Right forelimb (tissue), 1 donor: ENCODE results near the gene RBP3.

Source experiments
- DNase-seq: peaks from one replicate; pipeline ENCODE4 v3.0.0-alpha.2; 2018

The RBP3 gene

DNA sequence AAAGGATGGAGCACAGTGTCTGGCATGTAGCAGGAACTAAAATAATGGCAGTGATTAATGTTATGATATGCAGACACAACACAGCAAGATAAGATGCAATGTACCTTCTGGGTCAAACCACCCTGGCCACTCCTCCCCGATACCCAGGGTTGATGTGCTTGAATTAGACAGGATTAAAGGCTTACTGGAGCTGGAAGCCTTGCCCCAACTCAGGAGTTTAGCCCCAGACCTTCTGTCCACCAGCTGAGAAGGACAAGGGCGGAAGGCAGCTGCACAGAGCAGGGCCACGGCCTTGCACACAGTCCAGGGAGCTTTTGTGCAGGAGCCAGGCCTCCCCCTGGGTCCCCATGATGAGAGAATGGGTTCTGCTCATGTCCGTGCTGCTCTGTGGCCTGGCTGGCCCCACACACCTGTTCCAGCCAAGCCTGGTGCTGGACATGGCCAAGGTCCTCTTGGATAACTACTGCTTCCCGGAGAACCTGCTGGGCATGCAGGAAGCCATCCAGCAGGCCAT is at the start of gene RBP3:
Gene RBP3 (plus strand): TSS at position 226 of the 514 bp plus-strand sequence. CDS start 122 bp downstream, at position 348.
- DNase-seq, result no peak

DNA sequence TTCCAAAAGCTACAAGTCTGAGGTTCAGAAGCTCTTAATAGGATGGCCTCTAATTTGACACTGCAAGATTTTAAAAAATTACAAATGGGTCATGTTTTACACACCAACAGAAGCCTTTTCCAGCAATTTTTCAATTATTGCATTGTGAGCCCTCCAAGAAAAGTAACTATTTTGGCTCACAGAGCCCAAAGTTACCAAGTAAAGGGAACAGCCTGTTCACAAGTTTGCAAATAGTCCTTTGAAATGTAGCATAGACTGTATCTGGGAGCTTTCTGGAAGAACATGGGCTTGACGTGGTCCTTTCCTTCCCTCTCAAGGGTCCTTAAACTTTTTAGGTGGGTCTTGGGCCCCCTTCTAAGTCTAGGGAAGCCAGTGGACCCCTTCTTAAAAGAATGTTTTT is 49.4 kb upstream of the RBP3 start:
- DNase-seq, result no peak

DNA sequence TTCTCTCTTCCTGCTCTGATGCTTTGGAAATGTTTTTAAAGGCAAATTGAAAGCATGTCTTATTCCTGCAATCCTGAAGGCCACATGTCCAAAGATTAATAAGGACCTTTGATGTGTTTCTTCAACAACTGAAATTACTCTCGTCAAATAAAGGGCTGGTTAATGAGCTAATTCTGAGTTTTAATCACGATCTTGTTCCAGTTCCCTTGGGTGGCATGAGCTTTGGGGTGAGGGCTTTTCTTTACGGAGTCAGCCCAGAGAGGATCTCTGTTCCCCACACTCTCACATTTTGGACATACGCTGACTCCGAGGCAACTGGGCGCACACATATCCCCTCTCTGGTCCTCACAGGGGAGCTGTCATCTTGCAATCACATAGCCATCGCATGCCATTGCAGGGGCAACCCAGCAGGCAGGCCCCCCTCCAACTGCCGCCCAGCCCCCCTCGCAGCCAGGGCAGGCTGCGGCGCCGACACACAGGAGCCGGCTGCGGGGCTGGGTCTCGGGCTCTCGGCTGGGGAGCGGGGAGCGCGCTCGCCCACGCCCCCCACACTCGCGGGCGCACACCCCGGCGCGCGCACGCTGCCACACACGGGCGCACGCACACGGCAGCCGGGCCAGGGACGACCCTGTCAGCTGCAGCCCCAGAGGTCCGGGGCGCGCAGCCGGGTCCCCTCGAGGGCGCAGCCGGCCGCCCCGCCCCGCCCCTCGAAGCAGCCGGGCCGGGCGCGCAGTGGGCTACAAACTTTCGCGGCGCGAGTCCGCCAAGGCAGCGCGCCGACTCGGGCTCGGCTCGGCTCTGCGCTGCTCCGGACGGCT is 48.3 kb upstream of the RBP3 start, which contains the start of gene GDF10:
Gene GDF10 (plus strand): TSS at position 587 of the 818 bp plus-strand sequence. CDS start 455 bp downstream, outside the sequence.
- DNase-seq, result peak; percentile 56

DNA sequence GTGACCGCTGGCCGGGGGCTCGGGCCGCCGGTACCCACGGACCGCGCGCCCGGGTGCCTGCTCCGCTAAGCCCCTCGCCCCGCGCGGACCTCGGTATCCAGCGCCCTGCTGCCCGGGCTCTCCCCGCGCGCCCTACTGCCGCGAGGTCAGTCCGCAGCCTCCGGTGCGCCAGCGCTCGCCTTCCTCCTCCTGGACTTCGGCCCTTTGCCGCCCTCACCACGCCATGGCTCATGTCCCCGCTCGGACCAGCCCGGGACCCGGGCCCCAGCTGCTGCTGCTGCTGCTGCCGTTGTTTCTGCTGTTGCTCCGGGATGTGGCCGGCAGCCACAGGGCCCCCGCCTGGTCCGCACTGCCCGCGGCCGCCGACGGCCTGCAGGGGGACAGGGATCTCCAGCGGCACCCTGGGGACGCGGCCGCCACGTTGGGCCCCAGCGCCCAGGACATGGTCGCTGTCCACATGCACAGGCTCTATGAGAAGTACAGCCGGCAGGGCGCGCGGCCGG is 47.7 kb upstream of the RBP3 start:
- DNase-seq, result peak; percentile 51

DNA sequence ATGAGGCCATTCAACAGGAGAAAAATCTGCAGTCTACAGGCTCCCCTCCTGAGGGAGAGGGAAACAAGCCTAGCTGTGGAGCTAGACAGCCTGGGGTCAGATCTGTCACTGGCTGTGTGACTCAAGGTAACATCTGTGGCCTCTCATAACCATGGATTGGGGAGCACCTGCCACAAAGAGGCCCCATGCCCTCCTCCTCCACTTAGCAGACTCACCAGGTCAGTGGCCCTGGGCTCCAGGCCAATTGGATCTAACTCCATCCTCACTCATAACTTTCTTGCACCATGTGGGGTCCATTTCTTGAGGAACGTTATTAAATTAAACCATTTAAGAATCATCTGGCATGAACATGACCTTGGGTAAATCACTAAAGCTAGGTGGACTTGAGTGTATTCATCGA is 46.3 kb upstream of the RBP3 start:
- no peak for DNase-seq

DNA sequence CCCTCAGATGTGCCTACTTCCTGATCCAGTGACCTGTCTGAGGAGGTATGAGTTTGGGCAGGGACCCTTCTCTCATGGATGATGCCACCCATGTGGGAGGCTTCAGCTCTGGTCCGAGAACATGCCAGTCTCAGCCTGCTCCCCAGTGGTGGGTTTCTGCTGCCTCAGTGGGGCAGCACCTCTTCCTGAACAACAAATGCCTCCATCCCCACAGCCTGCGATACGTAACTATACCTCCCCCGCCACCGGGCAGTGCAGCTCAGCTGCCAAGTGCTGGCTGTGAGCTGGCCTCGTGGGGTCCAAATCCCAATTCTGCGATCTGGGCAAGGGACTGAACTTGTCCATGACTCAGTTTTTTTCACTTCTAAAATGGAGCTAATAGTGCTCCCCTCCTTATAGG is 45.1 kb upstream of the RBP3 start:
- DNase-seq, result no peak

DNA sequence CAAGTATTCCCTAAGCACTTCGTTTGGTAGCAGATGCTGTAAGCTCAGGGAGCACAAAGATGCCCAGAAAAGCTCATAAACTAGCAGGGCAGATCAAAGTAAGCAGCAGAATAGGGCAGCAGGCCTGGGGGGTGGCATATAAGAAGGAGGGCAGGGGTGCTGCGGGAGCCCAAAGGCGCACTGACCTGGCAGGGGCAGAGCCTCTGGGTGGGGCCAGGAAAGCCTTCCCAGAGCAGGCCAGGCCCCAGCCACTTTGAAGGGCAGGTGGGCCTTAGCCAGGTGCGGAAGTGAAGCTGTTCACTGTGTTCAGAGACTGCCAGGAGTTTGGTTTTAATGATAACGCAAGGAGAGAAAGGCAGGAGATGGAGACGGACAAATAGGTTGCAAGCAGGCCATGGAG is 44.3 kb upstream of the RBP3 start:
- no peak for DNase-seq

DNA sequence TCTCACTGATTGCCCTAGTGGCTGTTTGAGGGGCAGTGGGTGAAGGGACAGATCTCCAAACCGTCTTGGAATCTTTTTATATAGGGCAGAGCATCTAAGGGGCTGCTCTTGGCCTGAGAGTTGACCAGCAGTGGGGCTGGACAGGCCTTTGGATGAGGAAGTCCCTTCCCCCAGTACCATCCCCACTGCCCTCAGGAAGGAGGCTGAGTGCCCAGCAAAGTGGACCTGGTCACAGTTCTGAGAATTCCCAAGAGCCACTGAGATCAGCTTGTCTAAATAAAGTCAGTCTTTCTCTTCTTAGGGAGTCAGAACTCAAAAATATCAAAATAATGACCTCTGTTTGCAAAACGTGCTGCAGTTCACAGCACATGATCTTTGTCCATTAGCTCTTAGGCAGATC is 42.6 kb upstream of the RBP3 start:
- DNase-seq, result no peak

DNA sequence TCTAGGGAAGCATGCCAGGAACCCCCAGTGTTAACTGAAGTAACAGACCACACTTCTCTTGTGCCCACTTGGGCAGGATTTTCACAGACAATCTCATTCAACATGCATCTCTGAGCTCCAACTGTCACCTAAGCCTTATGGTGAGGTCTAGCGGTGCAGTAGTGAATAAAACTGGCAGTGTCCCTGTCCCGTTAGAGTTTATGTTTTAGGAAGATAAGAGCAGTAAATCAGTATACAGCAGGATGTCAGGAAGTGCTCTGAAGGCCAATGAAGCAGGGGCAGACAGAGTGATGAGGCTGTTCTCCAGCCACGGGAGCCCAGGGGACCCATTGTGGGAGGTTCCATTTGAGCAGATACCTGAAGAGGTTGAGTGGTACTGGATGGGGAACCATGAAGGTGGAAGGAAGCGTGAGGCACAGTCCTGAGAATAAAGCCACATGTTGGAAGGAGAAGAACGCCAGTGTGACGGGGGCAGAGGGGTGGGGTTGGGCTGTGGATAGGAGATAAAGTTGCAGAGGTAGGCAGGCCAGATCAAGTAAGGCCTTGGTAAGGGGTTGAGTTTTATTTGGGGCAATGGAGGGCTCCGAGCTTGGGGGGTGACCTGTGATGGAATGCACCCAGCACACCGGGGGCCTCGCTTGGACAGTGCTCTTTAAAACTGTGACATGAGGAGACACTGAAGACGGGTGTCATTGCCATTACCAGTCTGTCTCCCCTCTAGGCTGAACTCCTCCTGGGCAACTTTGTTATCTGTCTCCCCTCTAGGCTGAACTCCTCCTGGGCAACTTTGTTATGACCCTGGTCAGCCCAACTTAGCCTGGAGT is 41.6 kb upstream of the RBP3 start:
- DNase-seq, result no peak

DNA sequence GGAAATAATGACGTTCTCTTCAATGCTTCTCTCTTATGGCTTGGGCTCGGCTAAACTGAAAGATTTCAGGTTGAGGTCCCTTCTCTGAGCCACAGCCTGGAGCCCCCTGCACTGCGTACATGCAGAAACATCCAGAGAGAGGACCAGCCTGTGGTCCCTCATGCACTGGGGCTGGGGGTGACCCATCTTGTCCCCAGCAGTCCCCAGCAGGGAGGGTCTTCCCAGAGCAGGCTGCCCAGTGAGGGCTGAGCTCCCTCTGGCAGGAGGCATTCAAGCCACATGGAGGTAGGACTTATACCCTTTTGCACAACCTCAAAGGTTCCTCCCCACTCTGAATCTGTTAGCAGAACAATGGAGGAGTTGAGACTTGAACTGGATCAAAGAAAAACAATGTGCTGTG is 40.8 kb upstream of the RBP3 start:
- DNase-seq, result no peak

DNA sequence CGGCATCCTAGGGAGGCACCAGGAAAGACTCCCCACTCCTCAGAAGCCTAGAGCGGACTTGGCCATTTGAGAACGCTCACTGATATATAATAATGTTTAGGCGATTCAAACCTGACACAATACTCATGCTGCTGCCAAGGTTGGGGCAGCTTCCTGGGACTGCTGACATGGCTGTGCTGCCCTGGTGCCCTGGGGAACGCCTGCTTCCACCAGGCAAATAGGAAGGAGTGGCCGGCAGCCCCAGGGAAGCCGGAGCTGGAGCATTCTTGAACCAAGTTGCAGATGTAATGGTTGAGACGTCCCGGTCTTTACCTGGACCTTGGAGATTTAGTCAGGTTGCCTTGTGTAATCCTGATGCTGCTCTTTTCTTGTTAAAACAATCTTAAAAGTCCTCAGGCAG is 39.4 kb upstream of the RBP3 start:
- DNase-seq, result no peak

DNA sequence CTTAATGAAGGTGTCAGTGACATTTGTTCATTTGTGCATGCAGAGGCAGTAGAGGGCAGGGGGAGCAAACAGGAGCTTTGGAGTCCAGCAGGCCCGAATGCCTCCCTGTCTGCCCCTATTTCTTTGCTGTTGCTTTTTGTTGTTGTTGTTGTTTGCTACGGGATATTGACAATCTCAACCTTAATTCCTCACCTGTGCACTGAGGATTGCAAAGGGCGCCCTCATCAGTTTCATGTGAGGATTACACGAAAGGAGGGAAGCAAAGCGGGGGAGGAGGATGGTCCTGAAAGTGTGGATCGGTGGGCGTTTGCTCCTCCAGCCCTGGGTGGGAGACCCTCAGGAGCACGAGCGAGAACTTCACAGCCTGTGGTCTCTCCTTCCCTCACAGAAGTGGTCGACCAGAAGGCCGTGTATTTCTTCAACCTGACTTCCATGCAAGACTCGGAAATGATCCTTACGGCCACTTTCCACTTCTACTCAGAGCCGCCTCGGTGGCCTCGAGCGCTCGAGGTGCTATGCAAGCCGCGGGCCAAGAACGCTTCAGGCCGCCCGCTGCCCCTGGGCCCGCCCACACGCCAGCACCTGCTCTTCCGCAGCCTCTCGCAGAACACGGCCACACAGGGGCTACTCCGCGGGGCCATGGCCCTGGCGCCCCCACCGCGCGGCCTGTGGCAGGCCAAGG is 38.6 kb upstream of the RBP3 start:
- no peak for DNase-seq

DNA sequence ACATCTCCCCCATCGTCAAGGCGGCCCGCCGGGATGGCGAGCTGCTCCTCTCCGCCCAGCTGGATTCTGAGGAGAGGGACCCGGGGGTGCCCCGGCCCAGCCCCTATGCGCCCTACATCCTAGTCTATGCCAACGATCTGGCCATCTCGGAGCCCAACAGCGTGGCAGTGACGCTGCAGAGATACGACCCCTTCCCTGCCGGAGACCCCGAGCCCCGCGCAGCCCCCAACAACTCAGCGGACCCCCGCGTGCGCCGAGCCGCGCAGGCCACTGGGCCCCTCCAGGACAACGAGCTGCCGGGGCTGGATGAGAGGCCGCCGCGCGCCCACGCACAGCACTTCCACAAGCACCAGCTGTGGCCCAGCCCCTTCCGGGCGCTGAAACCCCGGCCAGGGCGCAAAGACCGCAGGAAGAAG is 38.1 kb upstream of the RBP3 start:
- no peak for DNase-seq

DNA sequence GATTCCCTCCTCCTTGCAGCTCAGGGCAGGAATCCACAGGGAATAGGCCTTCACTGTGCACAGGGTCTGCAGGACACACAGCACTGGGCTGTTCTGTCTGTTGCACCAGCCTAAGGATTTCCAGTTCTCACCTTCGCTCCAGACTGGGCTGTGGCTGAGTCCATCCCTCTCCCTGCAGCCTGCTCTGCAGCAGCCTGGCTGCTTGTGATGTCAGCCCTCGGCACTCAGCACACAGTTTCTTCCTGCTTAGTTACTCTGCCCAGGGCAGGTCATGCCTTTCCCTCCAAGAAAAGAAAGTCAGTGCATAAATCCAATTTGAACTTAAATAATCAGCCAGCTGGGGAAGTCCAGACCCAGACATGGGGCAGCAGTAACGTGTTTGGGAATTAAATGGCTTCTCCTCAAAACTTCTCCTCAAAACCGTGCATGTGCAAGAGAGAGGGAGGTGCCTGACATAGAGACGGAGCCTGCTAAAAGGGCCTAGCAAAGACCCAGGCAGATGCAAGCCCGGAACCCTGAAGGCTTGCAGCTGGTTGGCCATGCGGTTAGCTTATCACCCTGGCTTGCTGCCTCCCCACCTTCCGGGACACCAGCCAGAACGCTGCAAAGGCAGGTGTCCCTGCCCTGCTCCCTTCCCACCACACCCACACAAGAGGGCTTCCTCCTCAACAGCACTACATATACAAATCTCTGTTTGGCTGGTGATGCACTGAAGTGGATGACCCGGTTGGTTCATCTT is 36.8 kb upstream of the RBP3 start:
- no peak for DNase-seq

DNA sequence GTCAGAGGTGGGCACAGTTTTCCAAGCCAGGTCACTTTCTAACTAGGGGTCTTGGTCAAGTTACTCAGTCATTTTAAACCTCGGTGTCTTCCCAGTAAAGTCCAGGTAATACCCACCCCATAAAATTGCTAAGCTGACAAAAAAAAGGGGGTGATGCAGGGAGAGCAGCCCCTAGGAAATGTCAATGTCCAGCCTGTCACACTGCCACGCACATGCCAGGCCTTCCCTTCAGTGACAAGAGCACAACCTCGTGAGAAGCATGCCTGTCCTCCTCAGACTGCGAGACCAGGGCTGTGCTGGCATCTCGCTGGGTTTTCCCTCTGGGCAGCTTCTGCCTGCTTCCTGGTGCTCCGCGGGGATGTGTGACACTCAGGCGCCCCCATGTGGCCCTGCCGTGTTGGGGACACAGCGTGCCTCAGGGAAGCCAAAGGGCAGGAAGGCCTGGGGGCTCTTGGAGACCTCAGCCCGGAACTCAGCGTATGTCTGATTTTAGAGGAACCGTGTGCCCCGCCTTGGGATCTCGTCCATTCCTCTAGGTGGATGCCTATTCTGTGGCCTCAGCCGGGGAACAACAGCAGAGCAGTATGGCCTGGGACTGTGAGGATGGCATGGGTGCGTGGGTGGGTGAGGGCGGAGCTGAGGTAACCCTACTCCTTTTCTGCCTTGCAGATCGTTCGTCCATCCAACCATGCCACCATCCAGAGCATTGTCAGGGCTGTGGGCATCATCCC is 36.1 kb upstream of the RBP3 start:
- DNase-seq, result peak; percentile 89

DNA sequence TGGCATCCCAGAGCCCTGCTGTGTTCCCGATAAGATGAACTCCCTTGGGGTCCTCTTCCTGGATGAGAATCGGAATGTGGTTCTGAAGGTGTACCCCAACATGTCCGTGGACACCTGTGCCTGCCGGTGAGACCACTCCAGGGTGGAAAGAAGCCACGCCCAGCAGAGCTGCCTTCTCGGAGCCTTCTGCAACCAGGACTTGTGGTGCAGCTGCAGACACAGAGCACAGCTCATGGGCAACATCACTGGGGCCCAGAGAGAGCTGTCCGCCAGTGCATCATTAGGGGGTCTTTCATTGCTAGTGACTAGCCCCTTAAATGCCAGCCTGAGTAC is 35.5 kb upstream of the RBP3 start:
- DNase-seq, result no peak

DNA sequence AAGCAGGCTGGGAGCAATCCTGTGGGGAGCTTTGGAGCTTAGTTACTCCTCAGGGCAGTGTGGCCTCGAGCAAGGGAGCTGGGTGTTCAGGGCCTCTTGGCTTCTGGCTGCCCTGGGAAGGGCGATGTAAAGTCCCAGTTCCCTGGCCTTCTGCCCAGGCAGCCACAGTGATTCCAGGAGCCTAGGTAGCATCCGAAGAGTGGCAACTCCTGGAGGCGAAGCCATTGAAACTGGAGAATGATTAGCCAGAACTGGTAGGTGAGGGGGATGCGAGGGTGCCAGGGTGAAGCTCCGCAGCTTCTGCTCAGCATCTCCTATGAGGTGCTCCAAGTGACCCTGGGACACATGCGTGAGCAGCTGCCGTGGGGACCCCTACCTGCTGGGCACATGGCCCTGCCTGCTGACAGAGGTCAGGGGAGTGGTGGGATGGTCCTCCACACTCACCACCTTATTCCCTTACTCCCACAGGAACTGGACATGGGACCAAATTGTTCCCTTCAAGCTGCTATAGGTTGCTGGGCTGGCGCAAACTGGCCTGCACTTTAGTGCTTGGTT is 33.7 kb upstream of the RBP3 start:
- DNase-seq, result no peak

DNA sequence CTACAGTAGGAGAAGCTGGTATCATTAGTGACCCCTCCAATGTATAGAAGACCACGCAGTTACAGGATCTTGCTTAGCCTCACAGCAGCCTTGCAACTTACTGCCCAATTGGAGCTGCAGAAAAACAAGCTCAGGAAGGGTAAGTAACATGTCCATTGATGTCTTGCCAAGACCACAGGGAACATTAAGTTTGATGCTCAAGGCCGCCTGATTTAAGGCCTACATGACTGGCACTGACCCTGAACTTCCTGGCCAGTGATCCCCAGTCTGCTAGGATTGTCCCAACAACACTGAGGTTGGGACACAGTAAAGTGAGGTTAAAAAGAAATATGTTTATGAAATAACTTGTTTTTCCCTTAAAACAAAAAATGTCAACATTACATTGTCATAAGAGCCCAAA is 32.7 kb upstream of the RBP3 start:
- no peak for DNase-seq

DNA sequence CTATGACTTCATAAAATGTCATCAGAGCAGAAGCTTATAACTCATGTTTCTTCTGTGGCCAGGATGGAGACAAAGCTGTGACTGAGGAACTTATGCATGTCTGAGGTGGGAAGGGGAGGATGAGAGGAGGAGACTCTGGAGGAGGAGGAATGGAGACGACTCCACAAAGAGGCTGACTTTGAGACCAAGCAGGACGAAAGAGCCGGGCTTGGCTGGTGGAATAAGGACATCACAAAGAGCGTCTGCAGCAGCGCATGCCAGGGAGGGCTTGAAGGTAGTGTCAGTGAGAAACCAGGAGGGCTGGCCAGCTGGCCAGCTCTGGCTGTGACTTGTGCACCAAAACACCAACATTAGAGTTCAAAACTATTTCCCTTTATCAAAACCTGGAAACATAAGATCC is 32.0 kb upstream of the RBP3 start:
- no peak for DNase-seq

DNA sequence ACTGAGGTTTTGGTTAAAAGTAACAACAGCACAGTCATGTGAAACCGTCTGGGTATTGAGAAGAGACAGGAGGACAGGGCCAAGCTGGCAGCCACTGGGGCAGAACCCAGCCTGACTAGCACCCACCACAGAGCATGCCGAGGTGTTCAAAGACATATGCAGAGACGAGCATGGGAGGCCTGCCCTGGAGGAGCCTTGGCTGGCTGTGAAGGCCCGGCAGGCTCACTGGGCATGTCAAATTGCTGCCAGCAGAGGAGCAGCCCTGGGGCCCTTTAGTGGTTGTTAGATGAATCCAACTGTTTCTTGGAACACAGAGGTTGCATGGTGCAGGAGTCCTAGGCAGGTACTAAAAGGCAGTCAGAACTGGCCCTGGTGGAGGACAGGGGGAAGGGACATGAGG is 30.9 kb upstream of the RBP3 start:
- no peak for DNase-seq

DNA sequence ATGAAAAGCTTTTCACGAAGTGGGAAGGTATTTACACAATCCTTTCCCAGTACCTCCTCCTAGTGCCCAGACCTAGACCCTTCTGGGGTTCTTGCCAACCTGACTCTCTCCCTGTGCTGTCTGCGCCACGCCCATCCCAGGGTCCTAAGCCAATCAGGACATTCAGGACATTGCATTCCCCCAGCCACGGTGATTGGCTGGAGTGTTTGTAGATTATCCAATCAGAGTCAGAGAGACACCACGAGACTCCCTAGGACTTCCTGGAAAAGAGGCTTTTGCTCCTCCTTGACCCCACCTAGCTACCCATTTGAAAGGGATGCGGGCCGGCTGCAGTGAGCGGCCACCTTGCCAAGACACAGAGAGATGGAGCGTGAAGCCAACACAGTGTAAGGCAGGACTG is 29.5 kb upstream of the RBP3 start:
- no peak for DNase-seq
